B cell (primary cell): Measurements from ENCODE around the gene NLRC5. TPM values are rescaled to one million over a fixed set of nuclear protein-coding genes. Genes with fewer than 3 reads are reported as not detected.

Source experiments
- ATAC-seq: fragments of 200-7000 bp; cut with Tn5 transposase; one replicate; pipeline ENCODE4 v1.10.0; 2021; ENCODE audit warnings: low read depth, mild to moderate bottlenecking, moderate number of reproducible peaks, moderate library complexity
- CTCF ChIA-PET: fragments of 350-600 bp; sonication (Branson Sonifier 250); formaldehyde crosslinking; loops from one replicate; lab custom pipeline; 2021; ENCODE audit warnings: antibody characterized with exemption, inconsistent platforms; lab: Charles Lee
- POLR2A ChIA-PET: fragments of 350-600 bp; sonication (Branson Sonifier 250); formaldehyde crosslinking; loops from one replicate; lab custom pipeline; 2021; ENCODE audit warnings: antibody characterized with exemption; lab: Charles Lee
- DNase-seq: peaks from one replicate; pipeline ENCODE4 v3.0.0; 2013
- H2AFZ ChIP-seq: 2 replicates; pipeline ENCODE4 v1.6.1; 2012; ENCODE audit warnings: mild to moderate bottlenecking, low read depth, low read length; ENCODE audit not compliant: insufficient read depth, poor library complexity, severe bottlenecking
- H3K27ac ChIP-seq, 2 donors: 1 replicate in 1 of 2; 2 replicates in 1 of 2; pipeline ENCODE4 v1.5.1; 2012 to 2013; ENCODE audit warnings: low read length in 2 of 2, mild to moderate bottlenecking in 2 of 2, moderate library complexity in 1 of 2
- H3K27me3 ChIP-seq, 4 experiments: fragments of 200-600 bp in 1 of 4; sonication (generic) in 1 of 4; replicated peaks in 1 of 4; 1 replicate in 2 of 4; 2 replicates in 2 of 4; pipeline versions ENCODE4 v1.6.1 to v1.7.0; 2013 to 2016; ENCODE audit warnings: low read length in 3 of 4, mild to moderate bottlenecking in 2 of 4, mixed read lengths in 1 of 4, moderate library complexity in 1 of 4; ENCODE audit not compliant: insufficient read depth in 4 of 4, control insufficient read depth in 3 of 4; ENCODE audit errors: control extremely low read depth in 1 of 4
- H3K36me3 ChIP-seq, 2 experiments: replicated peaks in 1 of 2; 1 replicate in 1 of 2; 2 replicates in 1 of 2; pipeline versions ENCODE4 v1.6.1 to v1.7.1; 2013; ENCODE audit warnings: low read length in 1 of 2; ENCODE audit not compliant: insufficient read depth in 2 of 2, control insufficient read depth in 1 of 2; ENCODE audit errors: control extremely low read depth in 1 of 2, extremely low read depth in 1 of 2
- H3K4me1 ChIP-seq, 2 donors: fragments of 200-600 bp in 1 of 2; sonication (generic) in 1 of 2; 1 replicate in 1 of 2; 2 replicates in 1 of 2; pipeline versions ENCODE4 v1.5.1 to v1.6.1; 2013 to 2017; ENCODE audit warnings: low read length in 2 of 2; ENCODE audit not compliant: control insufficient read depth in 2 of 2, insufficient read depth in 2 of 2
- H3K4me2 ChIP-seq: replicated peaks from 2 replicates; pipeline ENCODE3; 2012; ENCODE audit warnings: mild to moderate bottlenecking, low read depth, low read length; ENCODE audit not compliant: poor library complexity, severe bottlenecking
- H3K4me3 ChIP-seq, 5 experiments: fragments of 200-600 bp in 1 of 5; sonication (generic) in 1 of 5; 1 replicate in 3 of 5; 2 replicates in 2 of 5; pipeline versions ENCODE4 v1.5.1 to v1.7.0; 2011 to 2016; ENCODE audit warnings: low read length in 4 of 5, mild to moderate bottlenecking in 4 of 5, low read depth in 2 of 5, control low read depth in 1 of 5, moderate library complexity in 1 of 5; ENCODE audit not compliant: insufficient read depth in 1 of 5; ENCODE audit errors: control extremely low read depth in 1 of 5, extremely low read depth in 1 of 5
- H3K79me2 ChIP-seq: fragments of 200-600 bp; sonication (generic); one replicate; pipeline ENCODE4 v1.6.0; 2016; ENCODE audit warnings: low read length; ENCODE audit not compliant: control insufficient read depth, insufficient read depth
- H3K9ac ChIP-seq: fragments of 200-600 bp; sonication (generic); 2 replicates; pipeline ENCODE4 v1.6.1; 2017; ENCODE audit warnings: mild to moderate bottlenecking, low read length, moderate library complexity
- H3K9me3 ChIP-seq, 3 donors: one replicate each; pipeline versions ENCODE4 v1.6.1 to v1.7.1; 2013; ENCODE audit warnings: low read length in 2 of 3; ENCODE audit not compliant: control insufficient read depth in 2 of 3, insufficient read depth in 1 of 3; ENCODE audit errors: control extremely low read depth in 1 of 3
- H4K20me1 ChIP-seq: 2 replicates; pipeline ENCODE4 v1.6.0; 2012; ENCODE audit warnings: mild to moderate bottlenecking, low read length; ENCODE audit not compliant: insufficient read depth, control insufficient read depth, poor library complexity, severe bottlenecking
- H3K27ac Mint-ChIP-seq: one replicate; pipeline ENCODE4 v1.8.0; 2021; ENCODE audit warnings: mixed read lengths
- H3K27me3 Mint-ChIP-seq: one replicate; pipeline ENCODE4 v1.8.0; 2021; ENCODE audit warnings: mixed read lengths
- H3K4me1 Mint-ChIP-seq: one replicate; pipeline ENCODE4 v1.8.0; 2021; ENCODE audit warnings: mixed read lengths
- H3K4me3 Mint-ChIP-seq: one replicate; pipeline ENCODE4 v1.8.0; 2021; ENCODE audit warnings: mixed read lengths
- H3K9me3 Mint-ChIP-seq: one replicate; pipeline ENCODE4 v1.8.0; 2022; ENCODE audit warnings: mixed read lengths; ENCODE audit not compliant: insufficient read depth
- CTCF ChIP-seq: fragments of 200-600 bp; IDR thresholded peaks from one replicate; pipeline ENCODE4 v1.8.0; 2022; ENCODE audit warnings: antibody characterized with exemption, mild to moderate bottlenecking
- EZH2 ChIP-seq: IDR thresholded peaks from 2 replicates; pipeline ENCODE4 v1.6.1; 2012; ENCODE audit warnings: borderline replicate concordance, low read depth, mild to moderate bottlenecking, moderate library complexity, low read length; ENCODE audit not compliant: insufficient read depth, poor library complexity, severe bottlenecking
- WGBS: methylation state at CpG from one replicate; pipeline ENCODE4 v1.1.5; 2013; ENCODE audit warnings: missing lambda C conversion rate; ENCODE audit not compliant: insufficient coverage; 5-methylcytosine and 5-hydroxymethylcytosine counted together
- intact Hi-C: fragments of 100-400 bp; cut with micrococcal nuclease; formaldehyde crosslinking; loops from one replicate; pipeline ENCODE4 v1.10.0; 2022
- polyA plus RNA-seq: library from polyadenylated mRNA; depleted of rRNA; stranded (reverse); fragments of >200 nt; gene quantifications from 2 replicates; pipeline ENCODE4 v1.2.3, GENCODE V29; 2012
- total RNA-seq, 2 donors: library from RNA; stranded (reverse); fragments of 120-200 nt in 1 of 2; gene quantifications; 1 replicate in 1 of 2; 2 replicates in 1 of 2; pipeline versions ENCODE4 v1.2.3 to v1.2.4, GENCODE V29; 2013 to 2022

NLRC5 gene
- total and polyA plus RNA-seq, 2 donors (not counting 1 experiment from before 2014, with no cell fraction given): 349 to 510 TPM

GRCh38 chr16:57077714-57078113 lies 88.4 kb downstream of the NLRC5 start:
- no peak overlapping the region for H3K4me2 ChIP-seq
- no peak overlapping the region for H2AFZ ChIP-seq
- ATAC-seq: no peak
- DNase-seq: no peak
- Mint-ChIP-seq H3K9me3 (no peaks in the 10 kb centered on the region), H3K4me1 (no peaks in the 10 kb centered on the region), H3K27ac (no peak overlapping the region), H3K4me3 (no peak overlapping the region), H3K27me3 (no peaks in the 10 kb centered on the region)
- WGBS: 98% methylated on average over 6 of the region's 7 CpGs
- no peak overlapping the region for H3K4me3 ChIP-seq
- no peaks in the 10 kb centered on the region for H3K79me2 ChIP-seq
- H3K4me1 ChIP-seq: no peaks in the 10 kb centered on the region
- no peaks in the 10 kb centered on the region for H4K20me1 ChIP-seq
- POLR2A ChIA-PET: no interaction called here
- no peaks in the 10 kb centered on the region for H3K9me3 ChIP-seq
- H3K27ac ChIP-seq: no peak overlapping the region
- intact Hi-C loops: no loop called here
- CTCF ChIA-PET: no interaction called here
- H3K9ac ChIP-seq: no peak overlapping the region
- H3K36me3 ChIP-seq: peaks cover 0 to 78% of the 10 kb centered on the region in 2 experiments
- no peaks in the 10 kb centered on the region for H3K27me3 ChIP-seq
- TF ChIP-seq CTCF (no peak), EZH2 (no peak)

- peaks cover 11% of the 10 kb centered on the region for H3K4me1 Mint-ChIP-seq
- ATAC-seq: no peak
- no peaks in the 10 kb centered on the region for H4K20me1 ChIP-seq
- H3K27ac ChIP-seq: no peak overlapping the region
- no peak overlapping the region for H3K4me2 ChIP-seq
- H3K27ac Mint-ChIP-seq: no peak overlapping the region
- no peaks in the 10 kb centered on the region for H3K79me2 ChIP-seq
- DNase-seq: no peak
- H2AFZ ChIP-seq: no peak overlapping the region
- H3K27me3 Mint-ChIP-seq: no peaks in the 10 kb centered on the region
- ChIA-PET POLR2A (no interaction called here), CTCF (interaction anchor here (0.6 to 5.0 kb wide), 3 partner anchors 12 to 117 kb away, joined by 3 to 42 read pairs (median 36); partner anchors contain the start of gene CPNE2)
- TF ChIP-seq EZH2 (no peak), CTCF (no peak)
- no peak overlapping the region for H3K9ac ChIP-seq
- H3K9me3 Mint-ChIP-seq: no peaks in the 10 kb centered on the region
- H3K9me3 ChIP-seq: no peaks in the 10 kb centered on the region
- peaks cover 0 to 57% of the 10 kb centered on the region in 2 experiments for H3K36me3 ChIP-seq
- H3K4me3 ChIP-seq: no peak overlapping the region
- no peaks in the 10 kb centered on the region for H3K27me3 ChIP-seq
- no peak overlapping the region for H3K4me3 Mint-ChIP-seq
- H3K4me1 ChIP-seq: peaks cover 4 to 8% of the 10 kb centered on the region in 2 donors
- intact Hi-C loops: loop anchor here (5.0 kb wide), 1 partner anchor 221 kb away; no protein-coding TSS in a partner anchor
Observed at GRCh38 chr16:57081744-57082143, 92.4 kb downstream of the NLRC5 start.
